ENCODE measurements around the gene ZMYND8.

Gene ZMYND8

GRCh38 chr20:47349365-47350180, 6.9 kb downstream of the ZMYND8 start:
- peak overlapping the region; percentile 99 for H3K27ac ChIP-seq (ENCODE audit: poor library complexity, severe bottlenecking)
- H3K4me3 ChIP-seq (ENCODE audit: severe bottlenecking): no peak overlapping the region
- DNase-seq (ENCODE audit: low spot score) (no peak), ATAC-seq (ENCODE audit: low read depth) (no peak)
- TF ChIP-seq, protein P1, sequence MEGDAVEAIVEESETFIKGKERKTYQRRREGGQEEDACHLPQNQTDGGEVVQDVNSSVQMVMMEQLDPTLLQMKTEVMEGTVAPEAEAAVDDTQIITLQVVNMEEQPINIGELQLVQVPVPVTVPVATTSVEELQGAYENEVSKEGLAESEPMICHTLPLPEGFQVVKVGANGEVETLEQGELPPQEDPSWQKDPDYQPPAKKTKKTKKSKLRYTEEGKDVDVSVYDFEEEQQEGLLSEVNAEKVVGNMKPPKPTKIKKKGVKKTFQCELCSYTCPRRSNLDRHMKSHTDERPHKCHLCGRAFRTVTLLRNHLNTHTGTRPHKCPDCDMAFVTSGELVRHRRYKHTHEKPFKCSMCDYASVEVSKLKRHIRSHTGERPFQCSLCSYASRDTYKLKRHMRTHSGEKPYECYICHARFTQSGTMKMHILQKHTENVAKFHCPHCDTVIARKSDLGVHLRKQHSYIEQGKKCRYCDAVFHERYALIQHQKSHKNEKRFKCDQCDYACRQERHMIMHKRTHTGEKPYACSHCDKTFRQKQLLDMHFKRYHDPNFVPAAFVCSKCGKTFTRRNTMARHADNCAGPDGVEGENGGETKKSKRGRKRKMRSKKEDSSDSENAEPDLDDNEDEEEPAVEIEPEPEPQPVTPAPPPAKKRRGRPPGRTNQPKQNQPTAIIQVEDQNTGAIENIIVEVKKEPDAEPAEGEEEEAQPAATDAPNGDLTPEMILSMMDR (IDR thresholded peaks at IDR 0.05; ENCODE audit: poor library complexity, severe bottlenecking): peak; percentile 13
- no peaks in the 10 kb centered on the region for H3K9me3 ChIP-seq (ENCODE audit: severe bottlenecking)
- H3K27me3 ChIP-seq (ENCODE audit: insufficient read depth, poor library complexity, severe bottlenecking): no peaks in the 10 kb centered on the region
- H3K4me1 ChIP-seq (ENCODE audit: insufficient read depth, poor library complexity, severe bottlenecking): peaks cover 66% of the 10 kb centered on the region
- peaks cover 89% of the 10 kb centered on the region for H3K36me3 ChIP-seq (ENCODE audit: low read depth)

- peak overlapping the region; percentile 99 for H3K27ac ChIP-seq (ENCODE audit: poor library complexity, severe bottlenecking)
- no peak overlapping the region for H3K4me3 ChIP-seq (ENCODE audit: severe bottlenecking)
- H3K4me1 ChIP-seq (ENCODE audit: insufficient read depth, poor library complexity, severe bottlenecking): peaks cover 57% of the 10 kb centered on the region
Observed at GRCh38 chr20:47348539-47349142, 7.9 kb downstream of the ZMYND8 start.

DNA sequence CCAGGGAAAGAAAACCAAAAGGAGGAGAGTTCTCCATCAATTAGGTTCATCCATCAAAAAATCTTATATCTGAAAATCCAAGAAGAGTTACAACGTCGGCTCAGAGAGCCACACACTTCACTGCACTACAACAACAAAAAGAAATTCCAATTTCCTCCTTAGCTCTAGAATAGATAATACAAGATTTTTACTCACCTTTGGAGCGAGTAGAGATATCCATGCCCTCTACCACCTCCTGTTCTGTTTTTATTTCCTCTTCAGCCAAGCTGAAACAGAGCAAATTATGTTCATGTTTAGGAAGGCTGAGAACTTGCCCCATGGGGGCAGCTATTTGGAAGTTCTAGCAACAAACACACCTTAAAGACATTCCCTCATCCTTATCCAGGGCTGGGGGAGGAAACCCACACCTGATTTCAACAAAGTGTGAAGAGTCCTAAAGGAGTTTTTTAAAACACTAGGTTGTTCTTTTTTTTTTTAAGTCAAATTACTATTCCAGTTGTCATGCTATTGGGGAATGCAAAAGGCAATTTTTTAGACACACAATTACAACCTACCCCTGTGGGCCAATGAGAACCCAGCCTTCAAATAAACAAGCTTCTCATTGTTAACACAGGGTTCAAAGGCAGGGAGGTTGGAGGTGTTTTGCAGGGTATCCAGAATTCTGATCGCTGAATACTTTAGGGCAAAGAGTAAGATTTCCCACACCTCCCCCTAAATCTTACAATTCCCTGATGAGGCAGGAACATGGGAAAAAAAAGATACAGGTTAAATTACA, 8.7 kb downstream of the ZMYND8 start:
- TF ChIP-seq, protein P1 (IDR thresholded peaks at IDR 0.05; ENCODE audit: poor library complexity, severe bottlenecking): no peak
- peaks cover 49% of the 10 kb centered on the region for H3K4me1 ChIP-seq (ENCODE audit: insufficient read depth, poor library complexity, severe bottlenecking)

More at GRCh38 chr20:47348539-47349142, 7.9 kb downstream of the ZMYND8 start:
- Histone ChIP-seq H3K36me3 (ENCODE audit: low read depth) (peaks cover 88% of the 10 kb centered on the region), H3K9me3 (ENCODE audit: severe bottlenecking) (no peaks in the 10 kb centered on the region), H3K27me3 (ENCODE audit: insufficient read depth, poor library complexity, severe bottlenecking) (no peaks in the 10 kb centered on the region)
- ATAC-seq (ENCODE audit: low read depth) (no peak), DNase-seq (ENCODE audit: low spot score) (no peak)
- TF ChIP-seq, protein P1 (IDR thresholded peaks at IDR 0.05; ENCODE audit: poor library complexity, severe bottlenecking): no peak

GRCh38 chr20:47346172-47346571, 10.3 kb downstream of the ZMYND8 start:
- Histone ChIP-seq H3K4me1 (ENCODE audit: insufficient read depth, poor library complexity, severe bottlenecking) (peaks cover 32% of the 10 kb centered on the region), H3K36me3 (ENCODE audit: low read depth) (peaks cover 85% of the 10 kb centered on the region), H3K4me3 (ENCODE audit: severe bottlenecking) (no peak overlapping the region), H3K27me3 (ENCODE audit: insufficient read depth, poor library complexity, severe bottlenecking) (no peaks in the 10 kb centered on the region), H3K27ac (ENCODE audit: poor library complexity, severe bottlenecking) (peak overlapping the region; percentile 0), H3K9me3 (ENCODE audit: severe bottlenecking) (no peaks in the 10 kb centered on the region)
- TF ChIP-seq, protein P1 (IDR thresholded peaks at IDR 0.05; ENCODE audit: poor library complexity, severe bottlenecking): no peak
- DNase-seq (ENCODE audit: low spot score) (no peak), ATAC-seq (ENCODE audit: low read depth) (no peak)

More for the DNA sequence above, 8.7 kb downstream of the ZMYND8 start:
- H3K27ac ChIP-seq (ENCODE audit: poor library complexity, severe bottlenecking): peak overlapping the region; percentile 99
- no peaks in the 10 kb centered on the region for H3K27me3 ChIP-seq (ENCODE audit: insufficient read depth, poor library complexity, severe bottlenecking)
- ATAC-seq (ENCODE audit: low read depth) (no peak), DNase-seq (ENCODE audit: low spot score) (no peak)
- H3K4me3 ChIP-seq (ENCODE audit: severe bottlenecking): no peak overlapping the region
- H3K36me3 ChIP-seq (ENCODE audit: low read depth): peaks cover 88% of the 10 kb centered on the region
- H3K9me3 ChIP-seq (ENCODE audit: severe bottlenecking): no peaks in the 10 kb centered on the region

Measured in RWPE2 (cell line).